Measurements from ENCODE around the gene NADK2. TPM values are rescaled to one million over a fixed set of nuclear protein-coding genes. Genes with fewer than 3 reads are reported as not detected.

The NADK2 gene
- total RNA-seq, 1 experiment from 2014 or later: 12.2 TPM

DNA sequence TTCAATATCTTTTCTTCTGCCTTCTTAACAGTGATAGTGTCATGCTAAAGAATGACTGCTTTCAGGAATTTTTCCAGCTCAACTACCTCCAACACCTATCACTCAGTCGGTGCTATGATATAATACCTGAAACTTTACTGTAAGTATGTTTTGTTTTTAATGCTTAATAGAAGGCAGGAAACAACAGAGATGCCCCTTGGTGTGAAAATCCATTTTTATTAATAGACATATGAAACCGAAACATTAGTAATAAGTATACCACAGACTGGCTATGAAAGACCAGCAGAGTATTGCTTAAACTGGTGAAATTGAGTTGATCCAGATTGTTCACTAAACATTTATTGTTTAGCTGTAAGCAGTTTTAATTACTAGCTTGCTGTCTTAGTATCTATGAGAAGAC lies 64.6 kb downstream of the NADK2 start:
- H3K27me3 Mint-ChIP-seq (ENCODE audit: low read depth): no peaks in the 10 kb centered on the region
- Histone ChIP-seq H3K4me2 (ENCODE audit: insufficient read depth, insufficient read length, low read length) (no peak overlapping the region), H3T11ph (ENCODE audit: low read length) (no peak overlapping the region), H3K14ac (ENCODE audit: insufficient read depth, low read length) (no peak overlapping the region), H3K27me3 (ENCODE audit: insufficient read depth, low read length) (no peaks in the 10 kb centered on the region), H3K27ac (ENCODE audit: insufficient read length, low read depth, low read length) (no peak overlapping the region), H3K18ac (ENCODE audit: insufficient read length, low read depth, low read length) (no peak overlapping the region), H4K91ac (ENCODE audit: insufficient read length, low read depth, low read length) (no peak overlapping the region), H2BK120ac (ENCODE audit: low read depth, low read length, poor library complexity, severe bottlenecking) (no peak overlapping the region), H3K79me1 (ENCODE audit: insufficient read depth, low read depth, low read length, poor library complexity, severe bottlenecking) (no peaks in the 10 kb centered on the region), H3K23ac (ENCODE audit: insufficient read length, low read depth, low read length) (no peak overlapping the region), H2AFZ (ENCODE audit: low read length) (no peak overlapping the region), H4K8ac (replicated peaks; ENCODE audit: insufficient read length, low read depth, low read length) (no peak overlapping the region), H2AK5ac (ENCODE audit: insufficient read length, low read length) (no peak overlapping the region), H3K79me2 (ENCODE audit: insufficient read depth, low read length) (no peaks in the 10 kb centered on the region), H3K4me1 (ENCODE audit: insufficient read depth, low read length) (no peaks in the 10 kb centered on the region), H3K9me3 (ENCODE audit: control insufficient read depth, low read depth, low read length) (no peaks in the 10 kb centered on the region), H2BK5ac (ENCODE audit: insufficient read length, low read length) (no peak overlapping the region), H4K5ac (ENCODE audit: insufficient read length, low read depth, low read length) (no peak overlapping the region), H3K4ac (ENCODE audit: low read depth, low read length) (no peak overlapping the region), H4K20me1 (ENCODE audit: control insufficient read depth, insufficient read depth, insufficient read length) (no peaks in the 10 kb centered on the region), H3K23me2 (ENCODE audit: insufficient read length, low read depth, low read length, poor library complexity, severe bottlenecking) (no peaks in the 10 kb centered on the region), H2BK12ac (ENCODE audit: insufficient read length, low read depth, low read length) (no peak overlapping the region), H2BK15ac (ENCODE audit: low read depth, low read length) (no peak overlapping the region), H3K9ac (ENCODE audit: extremely low read depth, insufficient read length, low read length) (no peak overlapping the region), H3K56ac (ENCODE audit: insufficient read length, low read depth, low read length) (no peak overlapping the region), H2BK20ac (ENCODE audit: low read depth, low read length, poor library complexity, severe bottlenecking) (no peak overlapping the region)
- H3K9me3 Mint-ChIP-seq: no peaks in the 10 kb centered on the region
- no CpG with 5 or more reads among the region's 2 CpGs for WGBS (ENCODE audit: extremely low coverage, insufficient read length, low lambda C conversion rate)
- H3K4me3 Mint-ChIP-seq: no peak overlapping the region
- no peak for DNase-seq
- no peak overlapping the region for H3K27ac Mint-ChIP-seq
- peaks cover 33 to 88% (median 80%) of the 10 kb centered on the region in 3 experiments for H3K36me3 Mint-ChIP-seq (ENCODE audit: insufficient read depth in 1 of 3, low read depth in 3 of 3)
- H3K4me1 Mint-ChIP-seq: no peaks in the 10 kb centered on the region
- TF ChIP-seq, protein P1, sequence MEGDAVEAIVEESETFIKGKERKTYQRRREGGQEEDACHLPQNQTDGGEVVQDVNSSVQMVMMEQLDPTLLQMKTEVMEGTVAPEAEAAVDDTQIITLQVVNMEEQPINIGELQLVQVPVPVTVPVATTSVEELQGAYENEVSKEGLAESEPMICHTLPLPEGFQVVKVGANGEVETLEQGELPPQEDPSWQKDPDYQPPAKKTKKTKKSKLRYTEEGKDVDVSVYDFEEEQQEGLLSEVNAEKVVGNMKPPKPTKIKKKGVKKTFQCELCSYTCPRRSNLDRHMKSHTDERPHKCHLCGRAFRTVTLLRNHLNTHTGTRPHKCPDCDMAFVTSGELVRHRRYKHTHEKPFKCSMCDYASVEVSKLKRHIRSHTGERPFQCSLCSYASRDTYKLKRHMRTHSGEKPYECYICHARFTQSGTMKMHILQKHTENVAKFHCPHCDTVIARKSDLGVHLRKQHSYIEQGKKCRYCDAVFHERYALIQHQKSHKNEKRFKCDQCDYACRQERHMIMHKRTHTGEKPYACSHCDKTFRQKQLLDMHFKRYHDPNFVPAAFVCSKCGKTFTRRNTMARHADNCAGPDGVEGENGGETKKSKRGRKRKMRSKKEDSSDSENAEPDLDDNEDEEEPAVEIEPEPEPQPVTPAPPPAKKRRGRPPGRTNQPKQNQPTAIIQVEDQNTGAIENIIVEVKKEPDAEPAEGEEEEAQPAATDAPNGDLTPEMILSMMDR (conservative IDR thresholded peaks at IDR 0.05): no peak
